Measurements from ENCODE around the gene SLC35D2. TPM values are rescaled to one million over a fixed set of nuclear protein-coding genes. Genes with fewer than 3 reads are reported as not detected.
"Not testable (repeated sequence)": the region's sequence is repeated elsewhere in the genome, so short reads cannot be mapped to it uniquely, and the experiment has no call there.

SLC35D2 gene
- total RNA-seq, 1 experiment from 2014 or later, result 14.6 TPM

- TF ChIP-seq ATF3 (CRISPR knock-in tag; conservative IDR thresholded peaks at IDR 0.05), result no peak
- TF ChIP-seq EMX1 (CRISPR knock-in tag; IDR thresholded peaks at IDR 0.05), result no peak
- no peak for TF ChIP-seq CREB1 (CRISPR knock-in tag; IDR thresholded peaks at IDR 0.05)
Observed at GRCh38 chr9:96363175-96363967, 20.1 kb downstream of the SLC35D2 start (continued).

DNA sequence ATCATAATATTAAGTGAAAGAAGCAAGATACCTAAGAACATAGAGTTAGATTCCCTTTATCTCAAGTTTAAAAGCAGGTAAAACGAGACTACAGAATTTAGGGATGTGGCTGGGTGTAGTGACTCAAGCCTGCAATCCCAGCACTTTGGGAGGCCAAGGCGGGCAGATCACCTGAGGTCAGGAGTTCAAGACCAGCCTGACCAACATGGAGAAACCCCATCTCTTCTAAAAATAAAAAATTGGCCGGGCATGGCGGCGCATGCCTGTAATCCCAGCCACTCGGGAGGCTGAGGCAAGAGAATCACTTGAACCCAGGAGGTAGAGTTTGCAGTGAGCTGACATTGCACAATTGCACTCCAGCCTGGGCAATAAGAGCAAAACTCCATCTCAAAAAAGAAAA, 21.4 kb downstream of the SLC35D2 start:
- not testable (repeated sequence) for H3K27ac Mint-ChIP-seq; ATAC-seq; H3K9me3 Mint-ChIP-seq; H3K4me3 Mint-ChIP-seq; DNase-seq (ENCODE audit: low spot score); H3K4me1 Mint-ChIP-seq; H3K27me3 Mint-ChIP-seq (ENCODE audit: low read depth)
- ChIA-PET CTCF (interaction anchor here (0.5 kb wide), 1 partner anchor 18 kb away, joined by 3 read pairs; no protein-coding TSS in a partner anchor), POLR2A (interaction anchor here (0.6 to 0.8 kb wide), 2 partner anchors 10 to 1018 kb away, joined by 3 to 12 read pairs; no protein-coding TSS in a partner anchor)
- peaks cover 16% of the 10 kb centered on the region for H3K36me3 Mint-ChIP-seq

DNA sequence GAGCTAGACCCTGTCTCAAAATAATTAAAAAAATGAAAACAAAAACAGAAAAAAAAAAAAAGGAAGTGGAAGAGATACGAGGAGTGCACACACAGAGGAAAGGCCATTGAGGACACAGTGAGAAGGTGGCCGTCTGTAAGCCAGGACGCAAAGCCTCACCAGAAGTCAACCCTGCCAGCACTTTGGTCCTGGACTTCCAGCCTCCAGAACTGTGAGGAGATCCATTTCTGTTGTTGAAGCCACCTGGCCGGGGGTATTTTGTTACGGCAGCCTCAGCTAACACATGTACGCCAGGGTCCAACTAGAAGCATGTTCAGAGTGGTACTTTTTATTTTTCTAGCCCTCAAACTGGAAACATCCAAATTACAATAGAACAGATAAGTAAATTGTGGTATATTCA, 21.8 kb downstream of the SLC35D2 start:
- H3K36me3 Mint-ChIP-seq, result peaks cover 16% of the 10 kb centered on the region
- no peak overlapping the region for H3K27ac Mint-ChIP-seq
- ChIA-PET POLR2A (interaction anchor here (0.6 kb wide), 2 partner anchors 9 to 1018 kb away, joined by 3 read pairs; no protein-coding TSS in a partner anchor), CTCF (no interaction called here)
- ATAC-seq, result no peak
- no peak for DNase-seq (ENCODE audit: low spot score)
- no peak overlapping the region for H3K4me3 Mint-ChIP-seq
- H3K9me3 Mint-ChIP-seq, result no peaks in the 10 kb centered on the region
- H3K27me3 Mint-ChIP-seq (ENCODE audit: low read depth), result no peaks in the 10 kb centered on the region
- no peaks in the 10 kb centered on the region for H3K4me1 Mint-ChIP-seq
- no peak for TF ChIP-seq SP1 (CRISPR knock-in tag; conservative IDR thresholded peaks at IDR 0.05)
- no peak for TF ChIP-seq OVOL2 (CRISPR knock-in tag; IDR thresholded peaks at IDR 0.05; ENCODE audit: borderline replicate concordance)
- TF ChIP-seq MAX (CRISPR knock-in tag; IDR thresholded peaks at IDR 0.05), result no peak
- no peak for TF ChIP-seq MYBL2 (CRISPR knock-in tag; IDR thresholded peaks at IDR 0.05)
- TF ChIP-seq, protein P1, sequence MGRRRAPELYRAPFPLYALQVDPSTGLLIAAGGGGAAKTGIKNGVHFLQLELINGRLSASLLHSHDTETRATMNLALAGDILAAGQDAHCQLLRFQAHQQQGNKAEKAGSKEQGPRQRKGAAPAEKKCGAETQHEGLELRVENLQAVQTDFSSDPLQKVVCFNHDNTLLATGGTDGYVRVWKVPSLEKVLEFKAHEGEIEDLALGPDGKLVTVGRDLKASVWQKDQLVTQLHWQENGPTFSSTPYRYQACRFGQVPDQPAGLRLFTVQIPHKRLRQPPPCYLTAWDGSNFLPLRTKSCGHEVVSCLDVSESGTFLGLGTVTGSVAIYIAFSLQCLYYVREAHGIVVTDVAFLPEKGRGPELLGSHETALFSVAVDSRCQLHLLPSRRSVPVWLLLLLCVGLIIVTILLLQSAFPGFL (CRISPR knock-in tag; IDR thresholded peaks at IDR 0.05; ENCODE audit: borderline replicate concordance), result no peak
- TF ChIP-seq, protein P2, sequence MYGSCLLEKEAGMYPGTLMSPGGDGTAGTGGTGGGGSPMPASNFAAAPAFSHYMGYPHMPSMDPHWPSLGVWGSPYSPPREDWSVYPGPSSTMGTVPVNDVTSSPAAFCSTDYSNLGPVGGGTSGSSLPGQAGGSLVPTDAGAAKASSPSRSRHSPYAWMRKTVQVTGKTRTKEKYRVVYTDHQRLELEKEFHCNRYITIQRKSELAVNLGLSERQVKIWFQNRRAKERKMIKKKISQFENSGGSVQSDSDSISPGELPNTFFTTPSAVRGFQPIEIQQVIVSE (CRISPR knock-in tag; IDR thresholded peaks at IDR 0.05; ENCODE audit: borderline replicate concordance), result no peak
- no peak for TF ChIP-seq GRHL2 (CRISPR knock-in tag; IDR thresholded peaks at IDR 0.05; ENCODE audit: insufficient replicate concordance, severe bottlenecking)

- CTCF ChIA-PET, result no interaction called here
Observed at GRCh38 chr9:96360976-96361375, 22.5 kb downstream of the SLC35D2 start.

GRCh38 chr9:96360523-96360922, 23.0 kb downstream of the SLC35D2 start:
- H3K4me1 Mint-ChIP-seq, POLR2A ChIA-PET, ATAC-seq: not testable (repeated sequence)

More at GRCh38 chr9:96360976-96361375, 22.5 kb downstream of the SLC35D2 start:
- H3K27ac Mint-ChIP-seq, result no peak overlapping the region
- H3K36me3 Mint-ChIP-seq, result peaks cover 16% of the 10 kb centered on the region
- DNase-seq (ENCODE audit: low spot score) (no peak), ATAC-seq (no peak)
- no peaks in the 10 kb centered on the region for H3K4me1 Mint-ChIP-seq
- H3K4me3 Mint-ChIP-seq, result no peak overlapping the region
- TF ChIP-seq TEAD4 (CRISPR knock-in tag; IDR thresholded peaks at IDR 0.05), result no peak
- no peak for TF ChIP-seq E2F4 (CRISPR knock-in tag; IDR thresholded peaks at IDR 0.05; ENCODE audit: borderline replicate concordance, low read depth)
- TF ChIP-seq E2F1 (CRISPR knock-in tag; IDR thresholded peaks at IDR 0.05), result no peak
- TF ChIP-seq TP53 (CRISPR knock-in tag; IDR thresholded peaks at IDR 0.05), result no peak
- no peak for TF ChIP-seq USF1 (CRISPR knock-in tag; IDR thresholded peaks at IDR 0.05)
- no peak for TF ChIP-seq HMGA2 (CRISPR knock-in tag; IDR thresholded peaks at IDR 0.05)
- no peak for TF ChIP-seq FOXK1 (CRISPR knock-in tag; IDR thresholded peaks at IDR 0.05)
- H3K27me3 Mint-ChIP-seq (ENCODE audit: low read depth), result no peaks in the 10 kb centered on the region
- H3K9me3 Mint-ChIP-seq, result no peaks in the 10 kb centered on the region
- POLR2A ChIA-PET, result interaction anchor here (0.6 kb wide), 1 partner anchor 10 kb away, joined by 3 read pairs; no protein-coding TSS in a partner anchor

More at GRCh38 chr9:96360523-96360922, 23.0 kb downstream of the SLC35D2 start:
- H3K4me3 Mint-ChIP-seq; DNase-seq (ENCODE audit: low spot score); H3K9me3 Mint-ChIP-seq; H3K27me3 Mint-ChIP-seq (ENCODE audit: low read depth); H3K27ac Mint-ChIP-seq; CTCF ChIA-PET: not testable (repeated sequence)
- peaks cover 16% of the 10 kb centered on the region for H3K36me3 Mint-ChIP-seq
